HG03378 (cell line): ENCODE data around the gene SETX.

Experiments
- ATAC-seq: cut with Tn5 transposase; IDR thresholded peaks from one replicate; pipeline ENCODE4 v1.9.1; 2021; ENCODE audit warnings: mild to moderate bottlenecking, moderate library complexity; ENCODE audit not compliant: unreplicated experiment

SETX gene

GRCh38 chr9:132241840-132242620 lies 112.8 kb downstream of the SETX start:
- no peak for ATAC-seq

GRCh38 chr9:132241483-132241839 lies 113.3 kb downstream of the SETX start:
- ATAC-seq = no peak

DNA sequence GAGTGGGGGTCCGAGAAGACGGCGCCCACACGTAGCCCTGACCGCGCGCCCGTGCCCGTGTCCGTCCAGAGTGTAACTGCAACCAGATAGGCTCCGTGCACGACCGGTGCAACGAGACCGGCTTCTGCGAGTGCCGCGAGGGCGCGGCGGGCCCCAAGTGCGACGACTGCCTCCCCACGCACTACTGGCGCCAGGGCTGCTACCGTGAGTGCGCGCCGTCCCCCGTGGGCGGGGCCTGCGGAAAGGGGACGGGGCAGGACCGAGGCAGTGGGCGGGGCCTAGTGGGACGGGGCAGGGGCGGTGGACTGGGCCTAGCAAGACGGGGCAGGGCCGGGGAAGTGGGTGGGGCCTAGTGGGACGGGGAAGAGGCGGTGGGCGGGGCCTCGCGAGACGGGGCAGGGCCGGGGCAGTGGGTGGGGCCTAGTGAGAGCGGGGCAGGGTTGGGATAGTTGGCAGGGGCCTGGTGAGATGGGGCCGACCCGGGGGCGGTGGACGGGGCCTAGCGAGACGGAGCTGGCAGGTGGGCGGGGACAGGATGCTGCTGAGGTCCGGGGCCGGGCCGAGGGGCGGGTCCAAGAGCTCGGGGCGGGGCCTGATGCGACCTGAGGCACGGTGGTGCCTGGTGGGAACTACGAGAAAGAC lies 113.8 kb downstream of the SETX start:
- no peak for ATAC-seq

DNA sequence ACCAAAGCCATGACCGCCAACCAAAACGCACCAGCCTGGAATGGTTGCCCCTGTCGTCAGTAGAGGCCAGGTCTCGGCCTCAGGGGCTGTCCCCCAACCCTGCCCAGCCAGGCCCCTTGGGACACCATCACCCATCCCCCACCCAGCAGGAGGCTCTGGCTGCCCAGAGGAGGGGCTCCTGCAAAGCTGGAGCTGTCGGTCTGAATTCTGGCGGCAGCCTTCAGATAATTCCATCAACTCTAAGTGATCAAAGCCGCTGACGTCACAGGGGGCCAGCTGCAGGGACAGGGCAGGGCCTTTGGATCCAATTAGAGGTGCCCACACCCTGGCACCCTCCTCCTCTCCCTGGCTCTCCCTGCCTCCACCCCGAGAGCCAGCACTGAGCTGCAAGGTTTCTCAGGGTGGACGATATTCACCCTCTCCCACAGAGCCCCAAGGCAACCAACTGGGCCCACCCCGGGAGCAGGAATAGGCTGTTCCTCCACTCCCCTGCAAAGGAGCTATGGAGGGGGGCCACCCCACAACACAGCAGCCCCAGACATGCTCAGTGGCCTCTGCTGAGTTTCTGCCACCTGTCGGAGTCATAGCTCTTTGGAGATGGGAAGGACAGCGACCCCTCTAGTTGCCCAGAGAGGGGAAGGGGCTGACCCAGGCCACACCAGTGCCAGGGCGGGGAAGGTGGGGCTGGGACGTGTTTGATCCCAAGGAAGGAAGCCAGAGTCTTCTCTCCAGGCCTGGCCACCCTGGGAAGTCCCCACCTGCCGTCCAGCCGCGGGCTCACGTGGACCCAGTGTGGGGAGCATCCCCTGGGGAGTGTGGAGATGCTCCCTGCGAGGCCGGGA lies 114.6 kb downstream of the SETX start:
- no peak for ATAC-seq

GRCh38 chr9:132239518-132239917 lies 115.3 kb downstream of the SETX start:
- ATAC-seq = no peak

DNA sequence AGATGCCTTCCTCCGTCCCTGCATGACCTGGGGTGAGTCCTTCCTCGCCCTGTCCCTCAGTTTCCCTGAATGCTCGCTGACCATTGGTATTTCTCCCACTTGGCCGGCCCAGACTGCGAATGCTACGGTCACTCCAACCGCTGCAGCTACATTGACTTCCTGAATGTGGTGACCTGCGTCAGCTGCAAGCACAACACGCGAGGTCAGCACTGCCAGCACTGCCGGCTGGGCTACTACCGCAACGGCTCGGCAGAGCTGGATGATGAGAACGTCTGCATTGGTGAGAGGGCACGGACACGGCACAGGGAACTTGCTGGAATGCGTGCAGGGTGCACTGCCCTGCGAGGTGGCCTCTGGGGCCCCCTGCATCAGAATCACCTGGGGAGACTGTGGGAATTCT lies 115.8 kb downstream of the SETX start:
- no peak for ATAC-seq

DNA sequence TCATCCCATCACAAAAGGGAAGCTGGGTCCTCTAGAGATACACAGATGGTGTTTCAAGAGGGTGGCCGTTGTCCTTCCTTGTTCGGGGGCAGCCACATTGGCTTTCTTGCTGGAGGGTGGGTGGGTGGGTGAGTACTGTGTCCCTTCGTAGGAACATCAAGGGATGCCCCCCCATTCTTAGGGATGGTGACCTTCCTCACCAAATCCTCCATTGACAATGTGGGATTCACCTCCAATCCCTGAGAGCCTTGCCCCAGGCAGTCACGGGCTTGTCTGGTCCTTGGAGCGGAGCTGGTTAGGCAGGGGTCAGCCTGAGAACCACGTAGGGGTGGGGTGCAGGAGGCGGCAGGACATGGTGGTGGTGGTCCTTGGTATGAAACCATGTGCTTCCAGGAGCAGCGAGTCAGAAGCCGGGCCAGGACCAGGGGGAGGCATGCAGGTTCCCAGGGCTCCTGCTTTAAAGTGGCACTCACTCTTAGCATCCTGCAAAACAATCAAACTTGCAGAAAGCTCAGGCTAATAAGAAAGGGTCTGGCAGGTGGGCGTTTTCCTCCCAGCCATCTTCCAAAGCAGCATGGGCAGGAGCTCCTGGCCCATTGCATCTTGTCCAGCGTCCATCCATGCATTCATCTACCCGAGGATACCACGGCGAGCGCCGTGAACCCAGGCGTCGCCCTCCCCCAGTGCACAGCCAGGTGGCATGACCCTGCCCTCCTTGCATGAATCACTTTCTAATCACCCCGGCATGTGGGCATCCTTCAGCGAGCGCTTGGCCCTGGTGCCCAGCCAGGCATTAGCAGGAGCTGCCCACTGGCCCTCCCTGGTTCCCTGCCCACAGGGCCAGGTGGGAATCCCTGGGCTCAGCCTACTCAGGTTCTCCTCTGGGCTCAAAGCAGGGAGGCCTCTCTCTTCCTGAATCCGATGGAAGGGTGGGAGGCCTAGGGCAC lies 116.5 kb downstream of the SETX start:
- ATAC-seq = no peak

DNA sequence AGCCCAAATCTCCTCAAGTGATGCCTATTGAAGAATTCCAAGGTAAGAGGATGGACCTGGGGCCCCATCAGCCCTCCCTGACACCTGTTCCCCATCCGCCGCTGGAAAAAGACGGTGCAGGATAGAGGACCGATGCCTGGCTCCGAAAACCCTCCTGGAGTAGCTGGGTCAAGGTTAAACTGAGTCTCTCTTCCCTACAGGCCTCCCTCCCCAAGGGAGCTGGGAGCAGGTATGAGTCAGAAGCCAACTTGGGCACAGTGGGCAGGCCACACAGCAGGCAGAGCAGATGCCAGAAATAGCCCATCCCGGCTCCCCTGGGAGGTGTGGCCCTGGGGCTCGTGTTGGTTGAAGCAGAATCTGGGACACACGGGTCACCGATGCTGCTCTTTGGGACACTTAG lies 117.3 kb downstream of the SETX start:
- ATAC-seq = no peak

- ATAC-seq = no peak
Observed at GRCh38 chr9:132236662-132237311, 118.0 kb downstream of the SETX start.

- no peak for ATAC-seq
Observed at GRCh38 chr9:132235894-132236661, 118.7 kb downstream of the SETX start.

DNA sequence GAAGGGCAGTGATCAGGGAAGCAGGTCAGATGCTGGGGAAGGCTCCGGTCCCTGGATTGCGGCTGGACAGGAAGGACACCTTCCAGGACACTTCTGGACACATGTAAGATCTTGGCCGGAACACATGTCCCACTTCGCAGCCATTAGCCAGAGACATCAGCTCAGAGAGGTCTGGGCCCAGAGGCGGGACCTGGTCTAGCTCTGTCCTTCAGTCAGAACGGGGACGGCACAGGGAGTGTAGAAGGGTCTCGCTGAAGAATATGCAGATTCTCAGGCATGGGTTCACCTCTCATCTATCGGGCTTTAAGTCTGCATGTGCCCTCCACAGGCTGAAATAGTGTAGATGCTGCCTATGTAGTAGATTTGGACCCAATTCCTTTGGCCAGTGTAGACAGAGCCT lies 119.7 kb downstream of the SETX start:
- ATAC-seq = no peak

- ATAC-seq = no peak
Observed at GRCh38 chr9:132234535-132234934, 120.3 kb downstream of the SETX start.

DNA sequence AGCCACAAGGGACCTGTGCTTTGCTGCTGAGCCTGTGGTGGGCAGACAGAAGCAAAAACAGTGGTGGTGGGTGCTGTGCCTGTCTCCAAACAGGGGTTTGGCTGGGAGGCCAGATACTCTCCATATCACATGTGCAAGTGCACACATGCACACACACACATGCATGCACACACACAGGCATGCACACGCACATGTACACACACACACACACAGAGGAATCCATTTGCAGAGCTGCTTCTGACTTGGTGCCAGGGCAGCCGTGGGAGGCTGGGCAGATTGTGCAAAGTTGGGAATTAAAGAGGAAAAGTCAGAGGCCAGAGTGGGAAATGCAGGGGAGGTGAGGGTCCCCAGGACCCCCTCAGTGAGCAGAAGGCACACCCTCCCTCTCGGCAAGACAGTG lies 121.6 kb downstream of the SETX start:
- no peak for ATAC-seq

- no peak for ATAC-seq
Observed at GRCh38 chr9:132232522-132232921, 122.3 kb downstream of the SETX start.

DNA sequence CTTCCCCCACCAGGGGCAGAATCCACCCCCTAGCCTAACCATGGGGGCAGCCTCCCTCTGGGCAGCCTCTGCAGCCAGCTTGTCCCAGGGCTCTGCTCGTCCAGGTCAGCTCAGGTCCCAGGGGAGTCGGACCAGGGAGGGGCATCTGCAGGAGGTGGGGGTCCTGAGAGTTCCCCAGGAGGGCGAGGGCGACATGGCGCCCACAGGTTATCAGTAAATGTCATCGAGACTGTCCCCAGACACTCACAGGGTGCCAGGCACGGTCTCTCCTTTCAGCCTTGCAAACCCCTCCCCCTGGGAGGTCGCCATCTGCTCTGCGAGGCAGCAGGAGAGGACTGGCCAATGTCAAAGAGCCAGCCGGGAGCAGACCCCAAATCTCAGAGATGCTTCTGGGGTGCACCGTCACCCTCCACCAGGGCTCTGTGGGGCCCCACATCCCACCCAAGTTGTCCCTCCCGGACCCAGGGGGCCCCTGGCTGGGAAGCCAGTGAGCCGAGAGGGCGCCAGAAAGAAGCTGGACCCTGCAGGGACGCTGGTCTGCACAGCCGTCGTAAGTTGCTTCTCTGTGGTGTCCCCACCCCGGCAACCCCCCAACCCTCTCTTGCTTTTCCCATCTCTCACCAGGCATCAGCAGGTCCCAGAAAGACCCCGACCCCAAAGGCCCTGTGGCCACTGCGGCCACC lies 123.6 kb downstream of the SETX start:
- no peak for ATAC-seq

DNA sequence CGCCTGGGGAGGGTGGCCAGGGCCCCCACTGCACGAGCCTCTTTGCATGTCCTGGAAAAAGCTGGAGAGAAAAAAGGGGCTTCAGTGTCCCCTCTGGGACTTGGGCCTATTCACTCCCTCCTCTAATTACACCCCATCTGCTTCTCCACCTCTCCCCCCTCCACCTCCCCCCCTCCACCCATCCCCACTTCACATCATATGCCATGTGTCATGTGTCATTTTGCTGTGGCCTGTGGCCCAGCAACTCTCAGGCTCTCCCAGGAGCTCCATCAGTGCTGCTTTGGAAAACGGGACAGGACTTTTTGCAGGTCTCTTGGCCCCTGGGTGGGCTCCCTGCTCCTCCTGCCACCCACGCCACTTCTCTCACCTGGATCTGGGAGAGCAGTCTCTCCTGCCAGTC lies 124.2 kb downstream of the SETX start:
- ATAC-seq = no peak

- no peak for ATAC-seq
Observed at GRCh38 chr9:132228062-132228461, 126.7 kb downstream of the SETX start.

GRCh38 chr9:132226571-132227430 lies 128.0 kb downstream of the SETX start:
- no peak for ATAC-seq
